GM23338 (cell line): ENCODE data around the gene TGFBR1. TPM values are rescaled to one million over a fixed set of nuclear protein-coding genes. Genes with fewer than 3 reads are reported as not detected.
A peak's percentile ranks its signal among the peaks of the same experiment; 100 is the strongest.

Source experiments
- ATAC-seq: fragments of 200-7000 bp; cut with Tn5 transposase; 3 replicates; pipeline ENCODE4 v1.9.1; 2020
- DNase-seq: peaks from one replicate; pipeline ENCODE4 v3.0.0-alpha.2; 2015; ENCODE audit warnings: low spot score
- H2AFZ ChIP-seq: fragments of 200-600 bp; sonication (generic); 2 replicates; pipeline ENCODE4 v1.8.0; 2016; ENCODE audit warnings: antibody characterized with exemption, mild to moderate bottlenecking, moderate library complexity
- H3F3A ChIP-seq: fragments of 200-600 bp; sonication (generic); replicated peaks from 2 replicates; pipeline ENCODE4 v1.8.0; 2017; ENCODE audit warnings: antibody characterized with exemption, mixed run types, low read depth
- H3K27ac ChIP-seq: fragments of 200-600 bp; sonication (generic); 2 replicates; pipeline ENCODE4 v1.6.1; 2016; ENCODE audit warnings: low read depth
- H3K27me3 ChIP-seq: fragments of 200-600 bp; sonication (generic); 2 replicates; pipeline ENCODE4 v1.8.0; 2016; ENCODE audit warnings: mild to moderate bottlenecking, mixed run types, moderate library complexity; ENCODE audit not compliant: insufficient read depth
- H3K36me3 ChIP-seq: fragments of 200-600 bp; sonication (generic); 2 replicates; pipeline ENCODE4 v1.8.0; 2016; ENCODE audit warnings: mild to moderate bottlenecking; ENCODE audit not compliant: insufficient read depth
- H3K4me1 ChIP-seq: fragments of 200-600 bp; sonication (generic); 2 replicates; pipeline ENCODE4 v1.8.0; 2016; ENCODE audit warnings: mild to moderate bottlenecking, moderate library complexity; ENCODE audit not compliant: insufficient read depth
- H3K4me2 ChIP-seq: fragments of 200-600 bp; sonication (generic); 2 replicates; pipeline ENCODE4 v1.7.1; 2017; ENCODE audit warnings: mixed run types
- H3K4me3 ChIP-seq: fragments of 200-600 bp; sonication (generic); 2 replicates; pipeline ENCODE4 v1.6.1; 2016; ENCODE audit warnings: mixed run types
- H3K79me2 ChIP-seq: fragments of 200-600 bp; sonication (generic); replicated peaks from 2 replicates; pipeline ENCODE4 v1.8.0; 2017; ENCODE audit warnings: mild to moderate bottlenecking; ENCODE audit not compliant: insufficient read depth
- H3K9me2 ChIP-seq: fragments of 200-600 bp; sonication (generic); 2 replicates; pipeline ENCODE4 v1.8.0; 2017; ENCODE audit not compliant: insufficient read depth
- H4K20me1 ChIP-seq: fragments of 200-600 bp; sonication (generic); replicated peaks from 2 replicates; pipeline ENCODE4 v1.8.0; 2017; ENCODE audit warnings: mild to moderate bottlenecking; ENCODE audit not compliant: insufficient read depth
- H3K27ac Mint-ChIP-seq: 2 replicates; pipeline ENCODE4 v1.8.0; 2020; ENCODE audit warnings: inconsistent platforms, mild to moderate bottlenecking, moderate library complexity, mixed read lengths
- H3K27me3 Mint-ChIP-seq: 3 replicates; pipeline ENCODE4 v1.8.0; 2022; ENCODE audit warnings: low read depth, mild to moderate bottlenecking, moderate library complexity, mixed read lengths, inconsistent platforms; ENCODE audit not compliant: insufficient read depth, poor library complexity
- H3K36me3 Mint-ChIP-seq: 3 replicates; pipeline ENCODE4 v1.8.0; 2021; ENCODE audit warnings: low read depth, mild to moderate bottlenecking, inconsistent platforms, moderate library complexity, mixed read lengths
- H3K4me1 Mint-ChIP-seq: 3 replicates; pipeline ENCODE4 v1.8.0; 2020; ENCODE audit warnings: mild to moderate bottlenecking, inconsistent platforms, mixed read lengths
- H3K4me3 Mint-ChIP-seq: 3 replicates; pipeline ENCODE4 v1.8.0; 2021; ENCODE audit warnings: moderate library complexity, mild to moderate bottlenecking, inconsistent platforms, mixed read lengths
- H3K9me3 Mint-ChIP-seq: 3 replicates; pipeline ENCODE4 v1.8.0; 2020; ENCODE audit warnings: moderate library complexity, mild to moderate bottlenecking, inconsistent platforms, mixed read lengths
- CREB1 ChIP-seq: fragments of 250-450 bp; sonication (Bioruptor Pico); IDR thresholded peaks from 2 replicates; pipeline ENCODE4 v1.5.0; 2020; ENCODE audit warnings: low read depth, mild to moderate bottlenecking, moderate library complexity
- EZH2 ChIP-seq: fragments of 200-600 bp; sonication (generic); IDR thresholded peaks from one replicate; pipeline ENCODE4 v1.8.0; 2017; ENCODE audit warnings: antibody characterized with exemption, mild to moderate bottlenecking, low read depth; ENCODE audit not compliant: unreplicated experiment
- EZH2phosphoT487 ChIP-seq: fragments of 200-600 bp; sonication (generic); IDR thresholded peaks from one replicate; pipeline ENCODE4 v1.8.1; 2018; ENCODE audit warnings: antibody characterized with exemption; ENCODE audit not compliant: unreplicated experiment
- JUNB ChIP-seq: IDR thresholded peaks from one replicate; pipeline ENCODE4 v1.6.1; 2016; ENCODE audit warnings: antibody characterized with exemption; ENCODE audit not compliant: unreplicated experiment
- NANOG ChIP-seq: IDR thresholded peaks from 2 replicates; pipeline ENCODE4 v1.6.1; 2016; ENCODE audit warnings: antibody characterized with exemption, borderline replicate concordance
- POLR2AphosphoS5 ChIP-seq: IDR thresholded peaks from 2 replicates; pipeline ENCODE4 v1.6.1; 2016; ENCODE audit warnings: antibody characterized with exemption, low read depth
- STAT1 ChIP-seq: IDR thresholded peaks from one replicate; pipeline ENCODE4 v1.6.1; 2016; ENCODE audit warnings: antibody characterized with exemption; ENCODE audit not compliant: unreplicated experiment
- ZNF114 ChIP-seq: fragments of 250-450 bp; sonication (Bioruptor Pico); IDR thresholded peaks from 2 replicates; pipeline ENCODE4 v1.5.0; 2020; ENCODE audit warnings: mild to moderate bottlenecking, moderate library complexity
- ZNF331 ChIP-seq: fragments of 250-450 bp; sonication (Bioruptor Pico); IDR thresholded peaks from 2 replicates; pipeline ENCODE4 v1.5.0; 2020; ENCODE audit warnings: low read depth, mild to moderate bottlenecking, moderate library complexity
- polyA plus RNA-seq: library from polyadenylated mRNA; unstranded; fragments of >200 nt; fragmentation: Nextera tagmentation; extraction: Ambion mirVana; gene quantifications from 2 replicates; pipeline ENCODE4 v1.2.1, GENCODE V29; 2016
- total RNA-seq: library from RNA; depleted of rRNA; stranded (reverse); fragments of >200 nt; shearing (Covaris generic); gene quantifications from 2 replicates; pipeline ENCODE4 v1.2.3, GENCODE V29; 2014
- TF ChIP-seq, protein P1 (sequence below), 2 experiments: fragments of 200-600 bp in 1 of 2; sonication (generic) in 1 of 2; conservative IDR thresholded peaks; 2 replicates each; pipeline versions ENCODE4 v1.5.1 to v1.6.1; 2016 to 2017; ENCODE audit warnings: antibody characterized with exemption in 2 of 2, low read depth in 2 of 2, mild to moderate bottlenecking in 2 of 2, moderate library complexity in 1 of 2
- TF ChIP-seq, protein P2 (sequence below): IDR thresholded peaks from one replicate; pipeline ENCODE4 v1.6.1; 2018; ENCODE audit warnings: antibody characterized with exemption; ENCODE audit not compliant: unreplicated experiment
- TF ChIP-seq, protein P3 (sequence below): fragments of 250-450 bp; sonication (Bioruptor Pico); IDR thresholded peaks from 2 replicates; pipeline ENCODE4 v1.5.0; 2020; ENCODE audit warnings: mild to moderate bottlenecking, moderate library complexity
- TF ChIP-seq, protein P4 (sequence below): IDR thresholded peaks from 2 replicates; pipeline ENCODE4 v1.6.1; 2016; ENCODE audit warnings: antibody characterized with exemption

TGFBR1 gene
- total and polyA plus RNA-seq, 2 experiments from 2014 or later: 9.3 to 40.2 TPM

DNA sequence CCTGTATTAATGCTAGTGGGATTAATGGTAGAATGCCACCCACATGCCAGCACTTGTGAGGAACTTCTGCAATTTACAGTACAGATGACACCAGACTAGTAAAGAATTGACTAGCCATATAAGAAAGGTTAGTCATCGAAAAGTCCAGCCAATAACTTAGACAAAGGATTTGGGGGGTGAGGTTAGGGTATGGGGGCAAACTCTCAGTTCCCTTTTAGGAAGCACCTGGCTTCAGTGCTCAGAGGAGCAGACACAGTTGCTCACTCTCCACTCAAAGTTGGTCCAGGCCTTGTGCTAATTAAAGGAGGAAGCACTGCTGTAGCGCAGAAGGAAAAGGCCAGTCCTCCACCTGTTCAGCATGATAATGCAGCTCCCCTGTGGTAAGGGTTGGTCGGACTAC is 25.2 kb downstream of the TGFBR1 start:
- TF ChIP-seq, protein P1, sequence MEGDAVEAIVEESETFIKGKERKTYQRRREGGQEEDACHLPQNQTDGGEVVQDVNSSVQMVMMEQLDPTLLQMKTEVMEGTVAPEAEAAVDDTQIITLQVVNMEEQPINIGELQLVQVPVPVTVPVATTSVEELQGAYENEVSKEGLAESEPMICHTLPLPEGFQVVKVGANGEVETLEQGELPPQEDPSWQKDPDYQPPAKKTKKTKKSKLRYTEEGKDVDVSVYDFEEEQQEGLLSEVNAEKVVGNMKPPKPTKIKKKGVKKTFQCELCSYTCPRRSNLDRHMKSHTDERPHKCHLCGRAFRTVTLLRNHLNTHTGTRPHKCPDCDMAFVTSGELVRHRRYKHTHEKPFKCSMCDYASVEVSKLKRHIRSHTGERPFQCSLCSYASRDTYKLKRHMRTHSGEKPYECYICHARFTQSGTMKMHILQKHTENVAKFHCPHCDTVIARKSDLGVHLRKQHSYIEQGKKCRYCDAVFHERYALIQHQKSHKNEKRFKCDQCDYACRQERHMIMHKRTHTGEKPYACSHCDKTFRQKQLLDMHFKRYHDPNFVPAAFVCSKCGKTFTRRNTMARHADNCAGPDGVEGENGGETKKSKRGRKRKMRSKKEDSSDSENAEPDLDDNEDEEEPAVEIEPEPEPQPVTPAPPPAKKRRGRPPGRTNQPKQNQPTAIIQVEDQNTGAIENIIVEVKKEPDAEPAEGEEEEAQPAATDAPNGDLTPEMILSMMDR (conservative IDR thresholded peaks at IDR 0.05; ENCODE audit: low read depth in 2 of 2): no peak
- TF ChIP-seq EZH2phosphoT487 (no peak), STAT1 (no peak), NANOG (no peak), ZNF331 (CRISPR knock-in tag) (no peak), CREB1 (CRISPR knock-in tag) (no peak), ZNF114 (CRISPR knock-in tag) (no peak), EZH2 (no peak), JUNB (no peak), POLR2AphosphoS5 (no peak)
- TF ChIP-seq, protein P2, sequence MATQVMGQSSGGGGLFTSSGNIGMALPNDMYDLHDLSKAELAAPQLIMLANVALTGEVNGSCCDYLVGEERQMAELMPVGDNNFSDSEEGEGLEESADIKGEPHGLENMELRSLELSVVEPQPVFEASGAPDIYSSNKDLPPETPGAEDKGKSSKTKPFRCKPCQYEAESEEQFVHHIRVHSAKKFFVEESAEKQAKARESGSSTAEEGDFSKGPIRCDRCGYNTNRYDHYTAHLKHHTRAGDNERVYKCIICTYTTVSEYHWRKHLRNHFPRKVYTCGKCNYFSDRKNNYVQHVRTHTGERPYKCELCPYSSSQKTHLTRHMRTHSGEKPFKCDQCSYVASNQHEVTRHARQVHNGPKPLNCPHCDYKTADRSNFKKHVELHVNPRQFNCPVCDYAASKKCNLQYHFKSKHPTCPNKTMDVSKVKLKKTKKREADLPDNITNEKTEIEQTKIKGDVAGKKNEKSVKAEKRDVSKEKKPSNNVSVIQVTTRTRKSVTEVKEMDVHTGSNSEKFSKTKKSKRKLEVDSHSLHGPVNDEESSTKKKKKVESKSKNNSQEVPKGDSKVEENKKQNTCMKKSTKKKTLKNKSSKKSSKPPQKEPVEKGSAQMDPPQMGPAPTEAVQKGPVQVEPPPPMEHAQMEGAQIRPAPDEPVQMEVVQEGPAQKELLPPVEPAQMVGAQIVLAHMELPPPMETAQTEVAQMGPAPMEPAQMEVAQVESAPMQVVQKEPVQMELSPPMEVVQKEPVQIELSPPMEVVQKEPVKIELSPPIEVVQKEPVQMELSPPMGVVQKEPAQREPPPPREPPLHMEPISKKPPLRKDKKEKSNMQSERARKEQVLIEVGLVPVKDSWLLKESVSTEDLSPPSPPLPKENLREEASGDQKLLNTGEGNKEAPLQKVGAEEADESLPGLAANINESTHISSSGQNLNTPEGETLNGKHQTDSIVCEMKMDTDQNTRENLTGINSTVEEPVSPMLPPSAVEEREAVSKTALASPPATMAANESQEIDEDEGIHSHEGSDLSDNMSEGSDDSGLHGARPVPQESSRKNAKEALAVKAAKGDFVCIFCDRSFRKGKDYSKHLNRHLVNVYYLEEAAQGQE: no peak
- TF ChIP-seq, protein P3, sequence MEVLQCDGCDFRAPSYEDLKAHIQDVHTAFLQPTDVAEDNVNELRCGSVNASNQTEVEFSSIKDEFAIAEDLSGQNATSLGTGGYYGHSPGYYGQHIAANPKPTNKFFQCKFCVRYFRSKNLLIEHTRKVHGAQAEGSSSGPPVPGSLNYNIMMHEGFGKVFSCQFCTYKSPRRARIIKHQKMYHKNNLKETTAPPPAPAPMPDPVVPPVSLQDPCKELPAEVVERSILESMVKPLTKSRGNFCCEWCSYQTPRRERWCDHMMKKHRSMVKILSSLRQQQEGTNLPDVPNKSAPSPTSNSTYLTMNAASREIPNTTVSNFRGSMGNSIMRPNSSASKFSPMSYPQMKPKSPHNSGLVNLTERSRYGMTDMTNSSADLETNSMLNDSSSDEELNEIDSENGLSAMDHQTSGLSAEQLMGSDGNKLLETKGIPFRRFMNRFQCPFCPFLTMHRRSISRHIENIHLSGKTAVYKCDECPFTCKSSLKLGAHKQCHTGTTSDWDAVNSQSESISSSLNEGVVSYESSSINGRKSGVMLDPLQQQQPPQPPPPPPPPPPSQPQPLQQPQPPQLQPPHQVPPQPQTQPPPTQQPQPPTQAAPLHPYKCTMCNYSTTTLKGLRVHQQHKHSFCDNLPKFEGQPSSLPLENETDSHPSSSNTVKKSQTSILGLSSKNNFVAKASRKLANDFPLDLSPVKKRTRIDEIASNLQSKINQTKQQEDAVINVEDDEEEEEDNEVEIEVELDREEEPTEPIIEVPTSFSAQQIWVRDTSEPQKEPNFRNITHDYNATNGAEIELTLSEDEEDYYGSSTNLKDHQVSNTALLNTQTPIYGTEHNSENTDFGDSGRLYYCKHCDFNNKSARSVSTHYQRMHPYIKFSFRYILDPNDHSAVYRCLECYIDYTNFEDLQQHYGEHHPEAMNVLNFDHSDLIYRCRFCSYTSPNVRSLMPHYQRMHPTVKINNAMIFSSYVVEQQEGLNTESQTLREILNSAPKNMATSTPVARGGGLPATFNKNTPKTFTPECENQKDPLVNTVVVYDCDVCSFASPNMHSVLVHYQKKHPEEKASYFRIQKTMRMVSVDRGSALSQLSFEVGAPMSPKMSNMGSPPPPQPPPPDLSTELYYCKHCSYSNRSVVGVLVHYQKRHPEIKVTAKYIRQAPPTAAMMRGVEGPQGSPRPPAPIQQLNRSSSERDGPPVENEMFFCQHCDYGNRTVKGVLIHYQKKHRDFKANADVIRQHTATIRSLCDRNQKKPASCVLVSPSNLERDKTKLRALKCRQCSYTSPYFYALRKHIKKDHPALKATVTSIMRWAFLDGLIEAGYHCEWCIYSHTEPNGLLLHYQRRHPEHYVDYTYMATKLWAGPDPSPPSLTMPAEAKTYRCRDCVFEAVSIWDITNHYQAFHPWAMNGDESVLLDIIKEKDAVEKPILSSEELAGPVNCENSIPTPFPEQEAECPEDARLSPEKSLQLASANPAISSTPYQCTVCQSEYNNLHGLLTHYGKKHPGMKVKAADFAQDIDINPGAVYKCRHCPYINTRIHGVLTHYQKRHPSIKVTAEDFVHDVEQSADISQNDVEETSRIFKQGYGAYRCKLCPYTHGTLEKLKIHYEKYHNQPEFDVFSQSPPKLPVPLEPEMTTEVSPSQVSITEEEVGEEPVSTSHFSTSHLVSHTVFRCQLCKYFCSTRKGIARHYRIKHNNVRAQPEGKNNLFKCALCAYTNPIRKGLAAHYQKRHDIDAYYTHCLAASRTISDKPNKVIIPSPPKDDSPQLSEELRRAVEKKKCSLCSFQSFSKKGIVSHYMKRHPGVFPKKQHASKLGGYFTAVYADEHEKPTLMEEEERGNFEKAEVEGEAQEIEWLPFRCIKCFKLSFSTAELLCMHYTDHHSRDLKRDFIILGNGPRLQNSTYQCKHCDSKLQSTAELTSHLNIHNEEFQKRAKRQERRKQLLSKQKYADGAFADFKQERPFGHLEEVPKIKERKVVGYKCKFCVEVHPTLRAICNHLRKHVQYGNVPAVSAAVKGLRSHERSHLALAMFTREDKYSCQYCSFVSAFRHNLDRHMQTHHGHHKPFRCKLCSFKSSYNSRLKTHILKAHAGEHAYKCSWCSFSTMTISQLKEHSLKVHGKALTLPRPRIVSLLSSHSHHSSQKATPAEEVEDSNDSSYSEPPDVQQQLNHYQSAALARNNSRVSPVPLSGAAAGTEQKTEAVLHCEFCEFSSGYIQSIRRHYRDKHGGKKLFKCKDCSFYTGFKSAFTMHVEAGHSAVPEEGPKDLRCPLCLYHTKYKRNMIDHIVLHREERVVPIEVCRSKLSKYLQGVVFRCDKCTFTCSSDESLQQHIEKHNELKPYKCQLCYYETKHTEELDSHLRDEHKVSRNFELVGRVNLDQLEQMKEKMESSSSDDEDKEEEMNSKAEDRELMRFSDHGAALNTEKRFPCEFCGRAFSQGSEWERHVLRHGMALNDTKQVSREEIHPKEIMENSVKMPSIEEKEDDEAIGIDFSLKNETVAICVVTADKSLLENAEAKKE: no peak
- TF ChIP-seq, protein P4, sequence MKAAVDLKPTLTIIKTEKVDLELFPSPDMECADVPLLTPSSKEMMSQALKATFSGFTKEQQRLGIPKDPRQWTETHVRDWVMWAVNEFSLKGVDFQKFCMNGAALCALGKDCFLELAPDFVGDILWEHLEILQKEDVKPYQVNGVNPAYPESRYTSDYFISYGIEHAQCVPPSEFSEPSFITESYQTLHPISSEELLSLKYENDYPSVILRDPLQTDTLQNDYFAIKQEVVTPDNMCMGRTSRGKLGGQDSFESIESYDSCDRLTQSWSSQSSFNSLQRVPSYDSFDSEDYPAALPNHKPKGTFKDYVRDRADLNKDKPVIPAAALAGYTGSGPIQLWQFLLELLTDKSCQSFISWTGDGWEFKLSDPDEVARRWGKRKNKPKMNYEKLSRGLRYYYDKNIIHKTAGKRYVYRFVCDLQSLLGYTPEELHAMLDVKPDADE: no peak
- Histone ChIP-seq H3K79me2 (peaks cover 45% of the 10 kb centered on the region), H3K4me3 (no peak overlapping the region), H3K4me2 (peak overlapping the region; percentile 53; the same call in 1 of the 2 replicates), H3K27ac (no peak overlapping the region), H3F3A (no peaks in the 10 kb centered on the region), H3K27me3 (no peaks in the 10 kb centered on the region), H3K9me2 (no peaks in the 10 kb centered on the region), H2AFZ (no peak overlapping the region), H3K36me3 (no peaks in the 10 kb centered on the region), H4K20me1 (0 out of 2 replicates have a peak, but pooled peaks cover 3% of the 10 kb centered on the region), H3K4me1 (peaks cover 12% of the 10 kb centered on the region)
- DNase-seq (peak; percentile 35), ATAC-seq (peak; percentile 87)
- peaks cover 6% of the 10 kb centered on the region; the same call in 1 of the 3 replicates for H3K9me3 Mint-ChIP-seq
- H3K4me3 Mint-ChIP-seq: no peak overlapping the region
- H3K4me1 Mint-ChIP-seq: peaks cover 19% of the 10 kb centered on the region
- H3K36me3 Mint-ChIP-seq: peaks cover 22% of the 10 kb centered on the region
- H3K27me3 Mint-ChIP-seq: no peaks in the 10 kb centered on the region
- no peak overlapping the region; the same call in 1 of the 2 replicates for H3K27ac Mint-ChIP-seq
